ENCODE results near the gene GSAP. TPM values are rescaled to one million over a fixed set of nuclear protein-coding genes. Genes with fewer than 3 reads are reported as not detected.

GSAP gene
- total and polyA plus RNA-seq, 7 donors: 1.3 to 4.2 (median 2.0) TPM

DNA sequence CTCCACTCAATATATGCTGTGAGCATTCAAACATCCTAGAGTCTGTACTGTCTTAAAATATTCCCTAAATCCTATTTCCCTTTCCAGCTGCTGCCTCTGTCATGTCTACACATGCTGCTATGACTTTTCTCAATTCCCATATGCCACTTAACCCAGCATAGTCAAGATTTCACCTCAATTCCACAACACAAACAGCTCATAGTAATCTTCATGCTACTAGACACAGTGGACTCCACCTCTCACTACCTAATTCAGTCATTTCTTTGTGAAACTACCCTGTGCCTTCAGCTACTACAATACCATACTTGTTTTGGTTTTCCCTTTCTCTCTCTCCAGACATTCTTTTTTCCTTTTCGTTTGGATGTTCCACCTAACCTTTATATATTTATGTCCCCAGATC, 45.5 kb downstream of the GSAP start:
- Histone ChIP-seq H3K4me3 (no peak overlapping the region), H3K9me3 (no peaks in the 10 kb centered on the region), H3K27ac (no peak overlapping the region), H3K36me3 (ENCODE audit: insufficient read depth in 1 of 2, low read depth in 1 of 2) (peaks cover 0 to 45% of the 10 kb centered on the region in 2 donors), H3K4me1 (no peaks in the 10 kb centered on the region), H3K27me3 (ENCODE audit: insufficient read depth in 3 of 3, low read length in 2 of 3) (no peaks in the 10 kb centered on the region)
- ATAC-seq (no peak), DNase-seq (no peak)
- TF ChIP-seq CTCF (IDR thresholded peaks at IDR 0.05): no peak
- WGBS, 3 donors: 69 to 83% (median 80%) methylated on average over 1 of the region's 1 CpG
- intact Hi-C loops (cut with DNase I): no loop called here

GRCh38 chr7:77368974-77369373, 47.2 kb downstream of the GSAP start:
- no peak overlapping the region for H3K27ac ChIP-seq
- intact Hi-C loops (cut with DNase I): no loop called here

DNA sequence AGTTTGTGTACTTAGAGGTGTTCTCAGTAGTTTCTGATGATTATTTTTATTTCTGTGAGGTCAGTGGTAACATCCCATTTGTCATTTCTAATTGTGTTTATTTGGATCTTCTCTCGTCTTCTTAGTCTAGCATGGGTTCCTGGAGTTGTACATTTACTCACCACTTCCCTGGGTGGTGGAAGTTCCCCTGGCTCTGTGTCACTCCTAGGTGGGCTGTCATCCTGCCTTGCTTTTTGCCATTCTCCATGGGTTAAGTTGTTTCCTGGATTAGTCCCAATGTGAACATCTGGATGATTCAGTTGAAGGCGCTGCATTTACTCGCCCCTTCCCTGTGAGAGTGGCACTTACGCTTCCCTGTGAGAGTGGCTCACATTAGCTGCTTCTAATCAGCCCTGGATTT, 48.2 kb downstream of the GSAP start:
- Histone ChIP-seq H3K27me3 (ENCODE audit: insufficient read depth in 3 of 3, low read length in 2 of 3) (no peaks in the 10 kb centered on the region), H3K9me3 (no peaks in the 10 kb centered on the region), H3K27ac (no peak overlapping the region), H3K36me3 (ENCODE audit: insufficient read depth in 1 of 2, low read depth in 1 of 2) (peaks cover 0 to 21% of the 10 kb centered on the region in 2 donors), H3K4me3 (no peak overlapping the region), H3K4me1 (no peaks in the 10 kb centered on the region)
- DNase-seq: no peak
- TF ChIP-seq CTCF (IDR thresholded peaks at IDR 0.05): no peak
- 92 to 94% (median 93%) methylated on average over 4 of the region's 4 CpGs for WGBS, 3 donors
- ATAC-seq: no peak
- intact Hi-C loops (cut with DNase I): no loop called here

More at GRCh38 chr7:77368974-77369373, 47.2 kb downstream of the GSAP start:
- no peaks in the 10 kb centered on the region for H3K9me3 ChIP-seq
- no peak for DNase-seq
- no peak overlapping the region for H3K4me3 ChIP-seq
- no peaks in the 10 kb centered on the region for H3K4me1 ChIP-seq
- H3K27me3 ChIP-seq (ENCODE audit: insufficient read depth in 3 of 3, low read length in 2 of 3): no peaks in the 10 kb centered on the region
- no peak for ATAC-seq
- H3K36me3 ChIP-seq (ENCODE audit: insufficient read depth in 1 of 2, low read depth in 1 of 2): peaks cover 0 to 31% of the 10 kb centered on the region in 2 donors
- no peak for TF ChIP-seq CTCF (IDR thresholded peaks at IDR 0.05)
- 57 to 76% (median 71%) methylated on average over 2 of the region's 2 CpGs for WGBS, 3 donors

- Histone ChIP-seq H3K4me1 (no peaks in the 10 kb centered on the region), H3K27me3 (ENCODE audit: insufficient read depth in 3 of 3, low read length in 2 of 3) (no peaks in the 10 kb centered on the region), H3K36me3 (ENCODE audit: insufficient read depth in 1 of 2, low read depth in 1 of 2) (peaks cover 0 to 20% of the 10 kb centered on the region in 2 donors), H3K9me3 (no peaks in the 10 kb centered on the region), H3K4me3 (no peak overlapping the region), H3K27ac (no peak overlapping the region)
- intact Hi-C loops (cut with DNase I): no loop called here
- ATAC-seq (no peak), DNase-seq (no peak)
- no peak for TF ChIP-seq CTCF (IDR thresholded peaks at IDR 0.05)
- WGBS, 3 donors: 70 to 78% (median 75%) methylated on average over 1 of the region's 1 CpG
Measured at GRCh38 chr7:77362905-77363304, 53.2 kb downstream of the GSAP start.

GRCh38 chr7:77360969-77361368, 55.2 kb downstream of the GSAP start:
- no peak for ATAC-seq
- intact Hi-C loops (cut with DNase I): no loop called here
- no peaks in the 10 kb centered on the region for H3K27me3 ChIP-seq (ENCODE audit: insufficient read depth in 3 of 3, low read length in 2 of 3)
- DNase-seq: no peak
- no peaks in the 10 kb centered on the region for H3K9me3 ChIP-seq
- H3K36me3 ChIP-seq (ENCODE audit: insufficient read depth in 1 of 2, low read depth in 1 of 2): peaks cover 2 to 26% of the 10 kb centered on the region in 2 donors
- H3K4me1 ChIP-seq: no peaks in the 10 kb centered on the region
- TF ChIP-seq CTCF (IDR thresholded peaks at IDR 0.05): no peak
- H3K4me3 ChIP-seq: no peak overlapping the region
- H3K27ac ChIP-seq: no peak overlapping the region
- 73 to 77% (median 75%) methylated on average over 3 of the region's 3 CpGs for WGBS, 3 donors
